Glomerular visceral epithelial cell (primary cell): Measurements from ENCODE around the gene GNAI3.
A peak's percentile ranks its signal among the peaks of the same experiment; 100 is the strongest.

Experiments used
- DNase-seq: peaks from one replicate; pipeline ENCODE4 v3.0.0-alpha.2; 2016; ENCODE audit errors: extremely low spot score

The GNAI3 gene

GRCh38 chr1:109527098-109527811 lies 21.2 kb upstream of the GNAI3 start:
- DNase-seq = no peak

DNA sequence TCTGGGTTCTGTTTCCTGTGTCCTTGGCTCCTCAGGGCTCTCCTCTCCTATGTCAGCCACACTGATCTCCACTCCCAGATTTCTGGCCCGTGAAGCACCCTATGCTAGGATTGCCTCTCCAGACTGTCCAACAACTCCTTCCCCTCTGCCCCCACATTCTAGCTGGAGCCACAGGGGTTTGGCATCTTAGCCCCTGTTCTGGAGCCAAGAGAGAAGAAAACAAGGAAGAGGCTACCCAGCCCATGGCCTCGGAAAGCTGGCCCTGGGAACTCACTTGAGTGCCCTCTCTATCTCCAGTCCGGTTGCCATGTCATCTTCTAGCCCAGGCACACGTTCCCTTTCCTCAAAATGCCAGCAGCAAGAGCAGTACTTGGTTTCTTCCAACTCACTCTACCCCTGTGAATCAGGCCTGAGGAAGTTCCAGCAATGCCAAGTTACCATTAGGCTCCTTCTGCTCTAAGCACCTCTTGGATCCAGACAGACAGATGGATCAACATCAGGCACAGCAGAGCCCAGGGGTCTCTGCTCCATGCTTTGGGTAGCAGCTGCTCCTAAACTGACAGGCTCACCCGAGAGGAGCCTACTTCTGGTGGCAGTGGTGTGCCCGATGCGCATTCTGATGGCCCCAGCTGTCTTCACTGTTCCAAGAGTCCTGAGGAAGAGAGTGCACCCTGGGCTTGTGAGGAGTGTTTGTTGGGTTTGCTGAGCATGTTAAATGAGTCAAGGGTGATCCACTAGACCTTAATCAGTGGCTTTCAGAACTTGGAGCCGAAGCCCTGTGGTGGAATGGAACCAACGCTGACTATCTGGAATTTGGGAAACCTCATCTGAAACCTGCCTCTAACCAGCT lies 20.3 kb upstream of the GNAI3 start:
- no peak for DNase-seq

DNA sequence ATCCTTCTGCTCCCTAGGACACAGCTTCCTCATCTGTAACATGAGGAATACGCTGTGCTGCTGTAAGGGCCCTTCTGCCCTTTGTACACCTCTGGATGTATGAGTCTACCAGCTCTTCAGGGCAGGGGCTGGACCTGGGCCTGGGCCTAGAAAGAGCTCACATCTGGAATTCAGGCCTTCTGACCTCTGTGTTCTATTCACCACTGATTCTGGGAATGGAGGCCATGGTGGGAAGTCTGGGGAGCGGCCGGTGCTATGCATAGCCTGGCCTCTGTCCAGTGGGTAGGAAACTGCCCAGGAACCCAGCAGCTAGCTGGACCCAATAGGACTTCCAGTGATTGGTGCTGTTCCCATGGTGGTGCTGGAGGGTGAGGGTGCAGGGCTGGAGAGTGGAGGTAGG lies 19.7 kb upstream of the GNAI3 start:
- DNase-seq = no peak

- no peak for DNase-seq
Measured at GRCh38 chr1:109529881-109530456, 18.4 kb upstream of the GNAI3 start.

GRCh38 chr1:109530457-109531087 lies 17.8 kb upstream of the GNAI3 start:
- DNase-seq = no peak

- no peak for DNase-seq
Measured at GRCh38 chr1:109531380-109531779, 17.0 kb upstream of the GNAI3 start.

DNA sequence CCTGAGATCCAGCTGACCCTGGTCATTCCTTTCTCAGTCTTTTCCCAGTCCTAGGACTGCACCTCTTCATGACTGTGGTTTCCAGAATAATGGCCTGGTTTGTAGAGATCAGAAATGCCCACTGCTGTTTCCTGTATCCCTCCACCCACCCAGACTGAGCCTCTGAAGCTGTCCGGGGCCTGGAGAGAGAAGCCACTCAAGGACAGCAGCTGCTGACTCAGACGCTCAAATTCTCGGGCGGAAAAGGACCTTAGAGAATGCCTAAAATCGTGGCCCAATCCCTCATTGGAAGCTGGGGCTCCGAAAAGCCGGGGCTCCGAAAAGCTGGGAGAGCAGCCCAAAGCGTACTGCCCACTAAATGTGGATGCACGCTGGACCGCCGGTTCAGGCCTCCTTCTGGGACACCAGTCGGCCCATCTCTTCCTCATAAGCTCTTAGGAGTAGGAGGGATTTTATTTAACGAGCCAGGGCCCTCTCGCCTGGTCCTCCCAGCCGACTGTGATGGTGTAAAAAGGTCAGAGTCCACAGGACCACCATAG lies 16.5 kb upstream of the GNAI3 start:
- no peak for DNase-seq

- peak; percentile 75 for DNase-seq
Measured at GRCh38 chr1:109532365-109533136, 15.9 kb upstream of the GNAI3 start.

DNA sequence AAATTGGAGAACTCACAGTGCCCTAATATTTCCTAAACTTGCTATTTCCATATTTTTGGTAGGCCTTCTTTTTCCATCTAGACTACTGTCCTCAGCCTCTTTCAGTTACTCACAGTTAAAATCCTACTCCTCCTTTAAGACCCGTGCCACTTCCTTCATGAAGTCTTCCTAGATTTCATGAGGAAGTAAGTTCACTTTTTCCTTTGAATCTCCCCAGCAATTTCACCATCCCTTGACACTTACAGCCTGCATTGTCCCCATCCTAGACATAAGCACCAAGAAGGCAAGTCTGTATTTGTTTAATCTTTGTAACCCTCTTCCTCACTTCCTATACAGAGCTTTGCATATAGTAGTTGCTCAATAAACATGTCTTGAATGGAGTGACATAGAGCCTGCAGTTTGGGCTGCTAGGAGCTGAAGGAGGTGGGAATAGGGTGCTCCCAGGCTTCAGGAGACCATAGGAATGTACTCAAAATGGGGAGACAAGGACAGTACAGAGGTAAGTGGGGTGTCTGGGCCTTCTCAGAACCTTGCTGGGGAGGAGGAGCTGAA lies 14.0 kb upstream of the GNAI3 start:
- DNase-seq = no peak

- no peak for DNase-seq
Measured at GRCh38 chr1:109535481-109535880, 12.9 kb upstream of the GNAI3 start.

- no peak for DNase-seq
Measured at GRCh38 chr1:109535971-109536491, 12.4 kb upstream of the GNAI3 start.

DNA sequence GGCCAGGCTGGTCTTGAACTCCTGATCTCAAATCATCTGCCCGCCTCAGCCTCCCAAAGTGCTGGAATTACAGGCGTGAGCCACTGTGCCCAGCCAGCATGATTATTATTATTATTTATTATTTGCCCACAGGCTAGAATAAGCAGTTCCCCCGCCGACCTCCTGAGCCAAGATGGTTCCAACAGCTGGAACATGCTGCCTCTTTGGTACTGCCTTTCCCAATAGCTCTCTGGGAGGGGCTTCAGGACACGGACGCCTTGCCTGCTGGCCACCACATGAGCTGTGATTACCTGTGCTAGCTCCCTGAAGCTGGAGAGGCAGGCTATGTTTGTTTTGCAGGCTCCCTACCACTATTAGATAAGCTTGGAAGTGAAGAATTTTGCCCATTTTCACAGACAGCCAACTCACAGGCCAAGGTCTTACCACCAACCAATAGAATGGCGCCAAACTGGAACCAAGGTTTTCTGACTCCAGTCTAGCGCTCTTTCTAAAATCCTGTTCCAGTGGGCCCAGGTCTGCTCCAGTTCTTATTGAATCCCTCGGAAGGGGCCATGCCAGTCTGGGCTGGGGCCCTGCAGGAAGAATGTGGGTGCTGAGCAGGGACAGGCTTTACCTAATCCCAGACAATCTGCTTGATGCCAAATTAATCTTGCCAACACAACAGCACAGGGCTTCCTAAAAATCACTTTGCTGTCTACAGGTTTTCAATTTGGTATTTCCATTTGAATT lies 10.8 kb upstream of the GNAI3 start:
- no peak for DNase-seq

- DNase-seq = no peak
Measured at GRCh38 chr1:109538827-109539555, 9.4 kb upstream of the GNAI3 start.

DNA sequence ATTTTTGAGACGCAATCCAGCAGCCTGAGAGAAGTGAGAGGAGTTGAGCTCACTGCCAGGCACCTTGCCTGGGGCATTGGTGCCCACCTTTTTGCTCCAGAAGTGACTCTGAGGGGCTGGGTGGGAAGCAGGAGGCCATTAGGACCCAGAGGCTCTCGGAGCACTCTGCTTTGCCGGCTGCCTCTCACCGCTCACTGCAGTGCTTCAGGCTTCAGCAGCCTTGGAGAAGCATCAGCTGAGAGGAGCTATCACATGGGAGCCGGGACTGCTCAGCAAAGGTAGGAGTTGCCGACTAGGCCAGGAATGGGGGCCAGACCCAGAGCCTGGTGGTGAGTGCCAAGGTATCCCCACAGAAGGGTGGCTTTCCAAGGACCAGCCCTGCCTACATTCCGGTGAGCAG lies 8.7 kb upstream of the GNAI3 start, which contains the start of gene GPR61:
Gene GPR61 (plus strand): TSS at position 197 of the 400 bp plus-strand sequence. CDS start 3,151 bp downstream, outside the sequence.
- no peak for DNase-seq

DNA sequence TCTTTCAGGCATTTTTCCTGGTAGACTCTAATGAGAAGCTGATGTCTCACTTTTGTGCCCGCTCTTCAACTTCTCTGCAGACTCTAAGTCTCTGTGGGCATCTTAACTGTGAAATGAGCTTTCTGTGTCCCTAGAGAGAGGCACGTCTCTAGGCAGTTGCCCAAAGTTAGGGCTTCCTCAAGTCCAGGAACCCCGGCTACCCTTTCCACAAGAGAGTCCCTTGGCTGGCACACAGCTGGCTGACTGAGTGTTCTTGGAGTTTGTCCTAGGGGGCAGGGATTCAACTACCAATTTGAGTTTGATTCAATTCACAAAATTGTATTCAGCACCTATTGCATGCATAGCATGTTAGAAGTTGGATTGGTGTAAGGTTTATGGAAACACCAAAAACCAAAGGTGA lies 7.3 kb upstream of the GNAI3 start:
- no peak for DNase-seq

GRCh38 chr1:109542657-109543056 lies 5.8 kb upstream of the GNAI3 start:
- DNase-seq = no peak

GRCh38 chr1:109543283-109543987 lies 5.0 kb upstream of the GNAI3 start:
- DNase-seq = no peak

- no peak for DNase-seq
Measured at GRCh38 chr1:109543988-109544735, 4.3 kb upstream of the GNAI3 start.
